Heart left ventricle (tissue), 13 donors: ENCODE data around the gene TMEM181.

Source experiments
- CTCF ChIP-seq, 12 donors: fragments of 200-600 bp; sonication (generic) in 4 of 12; IDR thresholded peaks; one replicate each; pipeline versions ENCODE4 v1.5.0 to v1.8.0; 2018 to 2022; ENCODE audit warnings: antibody characterized with exemption in 12 of 12, mild to moderate bottlenecking in 5 of 12
- POLR2A ChIP-seq, 2 donors: fragments of 450-650 bp; IDR thresholded peaks; one replicate each; pipeline ENCODE4 v1.6.1; 2017; ENCODE audit warnings: antibody characterized with exemption in 2 of 2, mild to moderate bottlenecking in 2 of 2, moderate library complexity in 2 of 2
- donor health status: ischemic (EF 13 %, LVEDD 7.1; RV severe dilation, severe dysfunction).
- donor health status: DM: no; HTN: yes; CAD: no.
- donor health status: DM: no; HTN: no; CAD: no.
- donor health status: ischemic (EF 25% LVEDD 6.9; RV normal size, moderate dysfunction).
- donor health status: ischemic (EF 25% LVEDD 5.7; RV mildly dilated, moderate dysfunction).
- donor health status: ischemic (EF 35%, LVEDD 5.7; RV mildly dilated, moderate dysfunction).
- donor health status: nonischemic (EF 11% LVEDD 7.7; RV severe dilation, severe dysfunction).
- donor health status: DM: yes; HTN: yes; CAD: no.
- donor health status: PGD.
- donor health status: ischemic (EF 29% LVEDD 5.4; RV normal size, mild dysfunction).
- donor health status: nonischemic (EF 23%, LVEDD 6.1; RV moderate dilation, normal function).

GRCh38 chr6:158654498-158654897, 94.6 kb downstream of the TMEM181 start:
- TF ChIP-seq CTCF (IDR thresholded peaks at IDR 0.05), result no peak
- TF ChIP-seq POLR2A (IDR thresholded peaks at IDR 0.05), result peak in 1 of 2 donors; percentile 17
